IMR-90 (cell line): ENCODE data around the gene C2CD4B. TPM values are rescaled to one million over a fixed set of nuclear protein-coding genes. Genes with fewer than 3 reads are reported as not detected.

Experiments
- ATAC-seq: fragments of 200-7000 bp; cut with Tn5 transposase; 2 replicates; pipeline ENCODE4 v1.9.1; 2020; ENCODE audit warnings: low read depth, mild to moderate bottlenecking, moderate library complexity
- BruUV-seq: library from RNA; stranded (reverse); fragments of 400-500 nt; replicated peaks from 2 replicates; lab custom pipeline; 2021; lab: Mats Ljungman, UMichigan
- CTCF ChIA-PET: fragments of 300-600 bp; formaldehyde crosslinking; extraction: SDS; loops from one replicate; lab custom pipeline; 2021; ENCODE audit warnings: antibody characterized with exemption; lab: Yijun Ruan, JAX
- POLR2A ChIA-PET: fragments of 300-600 bp; sonication (Branson Sonifier 250); formaldehyde crosslinking; loops from one replicate; lab custom pipeline; 2022; ENCODE audit warnings: antibody characterized with exemption; ENCODE audit not compliant: unreplicated experiment; lab: Charles Lee
- DNase-seq: peaks from one replicate; pipeline ENCODE4 v3.0.0; 2013
- H2AFZ ChIP-seq: replicated peaks from 2 replicates; pipeline ENCODE3; 2013; ENCODE audit warnings: low read length, mild to moderate bottlenecking; ENCODE audit not compliant: poor library complexity
- H2AK5ac ChIP-seq: 2 replicates; pipeline ENCODE4 v1.6.1; 2013; ENCODE audit warnings: low read depth, low read length, inconsistent platforms
- H2AK9ac ChIP-seq: replicated peaks from 2 replicates; pipeline ENCODE3; 2013; ENCODE audit warnings: mild to moderate bottlenecking, low read depth, low read length, moderate library complexity; ENCODE audit not compliant: poor library complexity
- H2BK120ac ChIP-seq: 2 replicates; pipeline ENCODE4 v1.6.1; 2013; ENCODE audit warnings: low read depth, low read length, inconsistent platforms
- H2BK15ac ChIP-seq: 3 replicates; pipeline ENCODE4 v1.6.1; 2013; ENCODE audit warnings: low read depth, low read length, inconsistent platforms
- H2BK20ac ChIP-seq: 2 replicates; pipeline ENCODE4 v1.6.1; 2013; ENCODE audit warnings: low read depth, mild to moderate bottlenecking, inconsistent platforms, low read length, moderate library complexity
- H2BK5ac ChIP-seq: 2 replicates; pipeline ENCODE4 v1.6.1; 2013; ENCODE audit warnings: mild to moderate bottlenecking, low read depth, low read length, inconsistent platforms; ENCODE audit not compliant: poor library complexity, severe bottlenecking
- H3K14ac ChIP-seq: replicated peaks from 2 replicates; pipeline ENCODE4 v1.6.1; 2013; ENCODE audit warnings: low read depth, low read length, inconsistent platforms
- H3K18ac ChIP-seq: 2 replicates; pipeline ENCODE4 v1.6.1; 2013; ENCODE audit warnings: low read depth, low read length, control low read depth
- H3K23ac ChIP-seq: 2 replicates; pipeline ENCODE4 v1.6.1; 2013; ENCODE audit warnings: low read depth, low read length, inconsistent platforms
- H3K27ac ChIP-seq: 2 replicates; pipeline ENCODE4 v1.5.1; 2013; ENCODE audit warnings: mild to moderate bottlenecking, control low read depth, low read length; ENCODE audit not compliant: insufficient read depth
- H3K27me3 ChIP-seq: 2 replicates; pipeline ENCODE4 v1.6.1; 2013; ENCODE audit warnings: low read length; ENCODE audit not compliant: control insufficient read depth, insufficient read depth
- H3K36me3 ChIP-seq: 2 replicates; pipeline ENCODE4 v1.6.1; 2013; ENCODE audit warnings: low read length, mixed read lengths; ENCODE audit not compliant: control insufficient read depth, insufficient read depth
- H3K4ac ChIP-seq: 2 replicates; pipeline ENCODE4 v1.6.1; 2013; ENCODE audit warnings: low read depth, low read length, inconsistent platforms
- H3K4me1 ChIP-seq: 2 replicates; pipeline ENCODE4 v1.6.1; 2013; ENCODE audit warnings: low read length, mixed read lengths; ENCODE audit not compliant: control insufficient read depth, insufficient read depth
- H3K4me2 ChIP-seq: 2 replicates; pipeline ENCODE4 v1.6.1; 2013; ENCODE audit warnings: low read depth, mild to moderate bottlenecking, control low read depth, low read length, moderate library complexity
- H3K4me3 ChIP-seq: 2 replicates; pipeline ENCODE4 v1.5.1; 2013; ENCODE audit warnings: low read depth, mild to moderate bottlenecking, control low read depth, low read length, moderate library complexity; ENCODE audit not compliant: insufficient read depth
- H3K56ac ChIP-seq: 2 replicates; pipeline ENCODE4 v1.6.1; 2013; ENCODE audit warnings: low read length, inconsistent platforms; ENCODE audit not compliant: insufficient read depth; ENCODE audit errors: extremely low read depth
- H3K79me1 ChIP-seq, 2 experiments: 2 replicates each; pipeline ENCODE4 v1.6.1; 2013; ENCODE audit warnings: low read length in 2 of 2, inconsistent platforms in 1 of 2, low read depth in 1 of 2
- H3K9ac ChIP-seq: 2 replicates; pipeline ENCODE4 v1.6.1; 2013; ENCODE audit warnings: low read depth, low read length, control low read depth
- H3K9me1 ChIP-seq: 2 replicates; pipeline ENCODE4 v1.6.1; 2013; ENCODE audit warnings: low read length, inconsistent platforms; ENCODE audit not compliant: insufficient read depth
- H3K9me3 ChIP-seq: 2 replicates; pipeline ENCODE4 v1.6.1; 2013; ENCODE audit warnings: low read length; ENCODE audit not compliant: control insufficient read depth, insufficient read depth
- H4K20me1 ChIP-seq: 2 replicates; pipeline ENCODE4 v1.6.1; 2013; ENCODE audit warnings: low read length, inconsistent platforms; ENCODE audit not compliant: insufficient read depth
- H4K5ac ChIP-seq: 2 replicates; pipeline ENCODE4 v1.6.1; 2013; ENCODE audit warnings: mild to moderate bottlenecking, low read depth, low read length, control low read depth
- H4K8ac ChIP-seq, 2 experiments: 2 replicates each; pipeline ENCODE4 v1.6.1; 2013; ENCODE audit warnings: low read depth in 2 of 2, low read length in 2 of 2, control low read depth in 1 of 2, inconsistent platforms in 1 of 2
- H4K91ac ChIP-seq: 2 replicates; pipeline ENCODE4 v1.6.1; 2013; ENCODE audit warnings: low read depth, low read length, inconsistent platforms; ENCODE audit not compliant: insufficient read depth
- BHLHE40 ChIP-seq: fragments of 150-350 bp; IDR thresholded peaks from 2 replicates; pipeline ENCODE4 v1.6.1; 2016; ENCODE audit warnings: mild to moderate bottlenecking, low read depth, low read length
- CEBPB ChIP-seq: IDR thresholded peaks from 2 replicates; pipeline ENCODE4 v1.6.1; 2012; ENCODE audit warnings: low read depth, low read length, improper control_type of control experiment
- CHD1 ChIP-seq: IDR thresholded peaks from 2 replicates; pipeline ENCODE4 v1.6.1; 2012; ENCODE audit warnings: low read depth, low read length, improper control_type of control experiment
- FOS ChIP-seq: fragments of 150-350 bp; IDR thresholded peaks from 2 replicates; pipeline ENCODE4 v1.6.1; 2016; ENCODE audit warnings: low read depth, low read length
- MAFK ChIP-seq: IDR thresholded peaks from 2 replicates; pipeline ENCODE4 v1.6.1; 2012; ENCODE audit warnings: low read depth, low read length, improper control_type of control experiment
- MAZ ChIP-seq: IDR thresholded peaks from 2 replicates; pipeline ENCODE4 v1.6.1; 2012; ENCODE audit warnings: low read depth, mild to moderate bottlenecking, low read length, improper control_type of control experiment, moderate library complexity, borderline replicate concordance
- MXI1 ChIP-seq: IDR thresholded peaks from 2 replicates; pipeline ENCODE4 v1.6.1; 2012; ENCODE audit warnings: low read depth, mild to moderate bottlenecking, low read length, moderate library complexity, borderline replicate concordance
- NFE2L2 ChIP-seq: fragments of 150-350 bp; IDR thresholded peaks from 2 replicates; pipeline ENCODE4 v1.6.1; 2016; ENCODE audit warnings: low read depth, mild to moderate bottlenecking, low read length
- POLR2A ChIP-seq: IDR thresholded peaks from 2 replicates; pipeline ENCODE4 v1.6.1; 2012; ENCODE audit warnings: mild to moderate bottlenecking, low read depth, low read length
- RAD21 ChIP-seq: IDR thresholded peaks from 2 replicates; pipeline ENCODE4 v1.6.1; 2012; ENCODE audit warnings: low read length, improper control_type of control experiment
- RCOR1 ChIP-seq: IDR thresholded peaks from 2 replicates; pipeline ENCODE4 v1.6.1; 2012; ENCODE audit warnings: mild to moderate bottlenecking, low read length, improper control_type of control experiment; ENCODE audit not compliant: insufficient replicate concordance
- RFX5 ChIP-seq: IDR thresholded peaks from 2 replicates; pipeline ENCODE4 v1.8.0; 2012; ENCODE audit warnings: low read depth, mild to moderate bottlenecking, low read length, moderate library complexity
- SMC3 ChIP-seq: fragments of 150-350 bp; IDR thresholded peaks from 2 replicates; pipeline ENCODE4 v1.6.1; 2016; ENCODE audit warnings: low read depth, mild to moderate bottlenecking, antibody characterized with exemption, low read length, moderate library complexity
- WGBS, 2 experiments: methylation state at CpG; one replicate each; pipeline versions ENCODE4 v1.1.5 to v1.1.7; 2013; ENCODE audit warnings: missing lambda C conversion rate in 2 of 2; ENCODE audit not compliant: insufficient read length in 1 of 2; ENCODE audit errors: extremely low coverage in 2 of 2; 5-methylcytosine and 5-hydroxymethylcytosine counted together
- dilution Hi-C: fragments of 300-500 bp; cut with HindIII; formaldehyde crosslinking; loops from one replicate; pipeline ENCODE4 v1.14.3; 2018; ENCODE audit warnings: low sequenced_read_pairs; ENCODE audit not compliant: unreplicated experiment
- in situ Hi-C: fragments of 300-500 bp; cut with MboI; formaldehyde crosslinking; loops from 3 replicates; pipeline ENCODE4 v1.14.3; 2019; ENCODE audit warnings: low sequenced_read_pairs, inconsistent platforms, mixed read lengths
- intact Hi-C: fragments of 100-400 bp; cut with micrococcal nuclease; formaldehyde crosslinking; loops from 2 replicates; pipeline ENCODE4 v1.10.0; 2022
- polyA plus RNA-seq, 3 experiments: library from polyadenylated mRNA; depleted of rRNA; stranded (reverse); fragments of >200 nt; gene quantifications; 2 replicates each; pipeline ENCODE4 v1.2.3, GENCODE V29; 2012; ENCODE audit warnings: low replicate concordance in 1 of 3
- total RNA-seq: library from RNA; depleted of rRNA; stranded (reverse); fragments of >200 nt; gene quantifications from 2 replicates; pipeline ENCODE4 v1.2.3, GENCODE V29; 2012
- TF ChIP-seq, protein P1 (sequence below): fragments of 150-350 bp; IDR thresholded peaks from 2 replicates; pipeline ENCODE4 v1.6.1; 2017; ENCODE audit warnings: mild to moderate bottlenecking, antibody characterized with exemption, low read length, low read depth
- TF ChIP-seq, protein P2 (sequence below): fragments of 150-350 bp; IDR thresholded peaks from 2 replicates; pipeline ENCODE4 v1.6.1; 2016; ENCODE audit warnings: low read depth, mild to moderate bottlenecking, low read length, moderate library complexity, borderline replicate concordance

The C2CD4B gene
- total and polyA plus RNA-seq, 2 of the 4 experiments (the other 2 are of a cell fraction), result not detected

DNA sequence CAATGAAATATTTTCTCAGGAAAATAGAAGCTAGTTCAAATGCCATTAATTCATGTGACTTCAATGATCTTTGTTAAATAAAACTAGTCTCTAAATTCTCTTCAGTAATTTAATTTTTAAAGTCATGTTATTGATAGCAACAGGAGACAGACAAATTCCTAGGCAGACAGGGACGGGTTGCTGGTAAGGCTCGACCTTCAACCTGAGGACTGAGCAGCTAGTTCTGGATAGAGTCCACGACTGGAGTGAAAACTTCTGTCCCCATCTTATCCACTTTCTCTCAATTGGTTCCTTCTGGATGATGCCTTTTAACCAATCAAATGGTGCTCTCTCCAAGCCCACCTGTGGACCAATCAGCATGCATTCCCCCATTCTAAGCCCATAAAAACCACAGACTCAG is 43.8 kb upstream of the C2CD4B start:
- intact Hi-C loops, result no loop called here
- no peak overlapping the region for H3K9ac ChIP-seq
- no peak for TF ChIP-seq SMC3
- no peak for TF ChIP-seq NFE2L2
- no peak for TF ChIP-seq BHLHE40
- no peak for TF ChIP-seq POLR2A
- no peak for TF ChIP-seq MAFK
- TF ChIP-seq MXI1, result no peak
- TF ChIP-seq CEBPB, result no peak
- no peak for TF ChIP-seq MAZ
- TF ChIP-seq, protein P1, sequence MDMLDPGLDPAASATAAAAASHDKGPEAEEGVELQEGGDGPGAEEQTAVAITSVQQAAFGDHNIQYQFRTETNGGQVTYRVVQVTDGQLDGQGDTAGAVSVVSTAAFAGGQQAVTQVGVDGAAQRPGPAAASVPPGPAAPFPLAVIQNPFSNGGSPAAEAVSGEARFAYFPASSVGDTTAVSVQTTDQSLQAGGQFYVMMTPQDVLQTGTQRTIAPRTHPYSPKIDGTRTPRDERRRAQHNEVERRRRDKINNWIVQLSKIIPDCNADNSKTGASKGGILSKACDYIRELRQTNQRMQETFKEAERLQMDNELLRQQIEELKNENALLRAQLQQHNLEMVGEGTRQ, result no peak
- TF ChIP-seq, protein P2, sequence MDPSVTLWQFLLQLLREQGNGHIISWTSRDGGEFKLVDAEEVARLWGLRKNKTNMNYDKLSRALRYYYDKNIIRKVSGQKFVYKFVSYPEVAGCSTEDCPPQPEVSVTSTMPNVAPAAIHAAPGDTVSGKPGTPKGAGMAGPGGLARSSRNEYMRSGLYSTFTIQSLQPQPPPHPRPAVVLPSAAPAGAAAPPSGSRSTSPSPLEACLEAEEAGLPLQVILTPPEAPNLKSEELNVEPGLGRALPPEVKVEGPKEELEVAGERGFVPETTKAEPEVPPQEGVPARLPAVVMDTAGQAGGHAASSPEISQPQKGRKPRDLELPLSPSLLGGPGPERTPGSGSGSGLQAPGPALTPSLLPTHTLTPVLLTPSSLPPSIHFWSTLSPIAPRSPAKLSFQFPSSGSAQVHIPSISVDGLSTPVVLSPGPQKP, result no peak
- no peak for TF ChIP-seq FOS
- TF ChIP-seq RCOR1, result no peak
- no peak for TF ChIP-seq RFX5
- no peak for TF ChIP-seq CHD1
- no peak for TF ChIP-seq RAD21
- no peak overlapping the region for H3K4me2 ChIP-seq
- ATAC-seq, result no peak
- H2BK20ac ChIP-seq, result no peak overlapping the region
- H3K27ac ChIP-seq, result no peak overlapping the region
- H2AK5ac ChIP-seq, result no peak overlapping the region
- H3K27me3 ChIP-seq, result no peaks in the 10 kb centered on the region
- H2BK15ac ChIP-seq, result no peak overlapping the region
- H4K20me1 ChIP-seq, result no peaks in the 10 kb centered on the region
- dilution Hi-C loops, result no loop called here
- ChIA-PET POLR2A (no interaction called here), CTCF (interaction anchor here (0.6 kb wide), 1 partner anchor 9 kb away, joined by 3 read pairs; no protein-coding TSS in a partner anchor)
- H2BK5ac ChIP-seq, result no peak overlapping the region
- H4K91ac ChIP-seq, result no peak overlapping the region
- in situ Hi-C loops, result no loop called here
- no peak overlapping the region for H2AK9ac ChIP-seq
- no peaks in the 10 kb centered on the region for H3K9me1 ChIP-seq
- no peaks in the 10 kb centered on the region for H3K79me1 ChIP-seq
- H2AFZ ChIP-seq, result no peak overlapping the region
- DNase-seq, result no peak
- H3K9me3 ChIP-seq, result peaks cover 2% of the 10 kb centered on the region; the same call in 1 of the 2 replicates
- H3K56ac ChIP-seq, result no peak overlapping the region; the same call in 1 of the 2 replicates
- H3K23ac ChIP-seq, result no peak overlapping the region
- no peak overlapping the region for H3K18ac ChIP-seq
- no CpG with 5 or more reads among the region's 3 CpGs for WGBS, 2 experiments
- no TSS peak for BruUV-seq
- H2BK120ac ChIP-seq, result no peak overlapping the region
- H3K4me1 ChIP-seq, result no peaks in the 10 kb centered on the region
- H3K4ac ChIP-seq, result no peak overlapping the region
- no peak overlapping the region for H3K4me3 ChIP-seq
- no peak overlapping the region for H4K8ac ChIP-seq
- H4K5ac ChIP-seq, result no peak overlapping the region
- H3K36me3 ChIP-seq, result no peaks in the 10 kb centered on the region
- H3K14ac ChIP-seq, result no peak overlapping the region
